ENCODE measurements around the gene RALGDS. TPM values are rescaled to one million over a fixed set of nuclear protein-coding genes. Genes with fewer than 3 reads are reported as not detected.

Gene RALGDS
- total RNA-seq, 1 donor from 2014 or later: 29.2 TPM

GRCh38 chr9:133113949-133114885 lies 6.8 kb downstream of the RALGDS start:
- H3K27ac Mint-ChIP-seq: peak overlapping the region; percentile 66
- peaks cover 62% of the 10 kb centered on the region for H3K4me1 Mint-ChIP-seq
- intact Hi-C loops (cut with micrococcal nuclease): loop anchor here (1.0 to 2.0 kb wide), 2 partner anchors 7 to 19 kb away; partner anchors contain the start of gene RALGDS
- no peaks in the 10 kb centered on the region for H3K9me3 Mint-ChIP-seq
- peak; percentile 51 for ATAC-seq (ENCODE audit: low read depth)
- no peak for TF ChIP-seq CTCF (IDR thresholded peaks at IDR 0.05)
- H3K4me3 Mint-ChIP-seq: peak overlapping the region; percentile 57
- CTCF ChIA-PET: interaction anchor here (1.1 to 22.0 kb wide), 3 partner anchors 10 to 32 kb away, joined by 3 to 369 read pairs (median 4); no protein-coding TSS in a partner anchor
- no peaks in the 10 kb centered on the region for H3K27me3 Mint-ChIP-seq
- H3K36me3 Mint-ChIP-seq (ENCODE audit: low read depth): peaks cover 16% of the 10 kb centered on the region
- DNase-seq: no peak
- POLR2A ChIA-PET: interaction anchor here (0.5 to 8.7 kb wide), 7 partner anchors 8 to 241 kb away, joined by 3 to 89 read pairs (median 7); partner anchors contain the start of genes GTF3C5, MED22 and RPL7A

GRCh38 chr9:133113163-133113948 lies 7.7 kb downstream of the RALGDS start:
- ChIA-PET CTCF (interaction anchor here (1.1 to 22.0 kb wide), 2 partner anchors 20 to 33 kb away, joined by 3 to 369 read pairs; no protein-coding TSS in a partner anchor), POLR2A (interaction anchor here (0.6 to 8.7 kb wide), 4 partner anchors 33 to 1465 kb away, joined by 3 to 89 read pairs (median 4); partner anchors contain the start of gene GTF3C5)
- no peaks in the 10 kb centered on the region for H3K27me3 Mint-ChIP-seq
- peaks cover 56% of the 10 kb centered on the region for H3K4me1 Mint-ChIP-seq
- intact Hi-C loops (cut with micrococcal nuclease): loop anchor here (1.0 kb wide), 1 partner anchor 8 kb away; the partner anchor contains the start of gene RALGDS
- TF ChIP-seq CTCF (IDR thresholded peaks at IDR 0.05): no peak
- no peaks in the 10 kb centered on the region for H3K9me3 Mint-ChIP-seq
- ATAC-seq (ENCODE audit: low read depth) (no peak), DNase-seq (no peak)
- peak overlapping the region; percentile 63 for H3K27ac Mint-ChIP-seq
- H3K36me3 Mint-ChIP-seq (ENCODE audit: low read depth): peaks cover 18% of the 10 kb centered on the region
- H3K4me3 Mint-ChIP-seq: peak overlapping the region; percentile 48

- peaks cover 55% of the 10 kb centered on the region for H3K4me1 Mint-ChIP-seq
- DNase-seq: peak; percentile 53
- H3K4me3 Mint-ChIP-seq: peak overlapping the region; percentile 35
- peak; percentile 40 for ATAC-seq (ENCODE audit: low read depth)
- H3K27me3 Mint-ChIP-seq: no peaks in the 10 kb centered on the region
- TF ChIP-seq CTCF (IDR thresholded peaks at IDR 0.05): no peak
- ChIA-PET POLR2A (interaction anchor here (0.7 to 8.7 kb wide), 2 partner anchors 33 to 1464 kb away, joined by 4 to 89 read pairs; no protein-coding TSS in a partner anchor), CTCF (interaction anchor here (22.0 kb wide), 1 partner anchor 34 kb away, joined by 369 read pairs; no protein-coding TSS in a partner anchor)
- peaks cover 20% of the 10 kb centered on the region for H3K36me3 Mint-ChIP-seq (ENCODE audit: low read depth)
- no peaks in the 10 kb centered on the region for H3K9me3 Mint-ChIP-seq
- H3K27ac Mint-ChIP-seq: peak overlapping the region; percentile 56
- intact Hi-C loops (cut with micrococcal nuclease): loop anchor here (1.0 kb wide), 1 partner anchor 9 kb away; the partner anchor contains the start of gene RALGDS
Observed at GRCh38 chr9:133112663-133113026, 8.4 kb downstream of the RALGDS start.

GRCh38 chr9:133111808-133112662 lies 9.0 kb downstream of the RALGDS start:
- POLR2A ChIA-PET: interaction anchor here (0.7 to 8.7 kb wide), 2 partner anchors 34 to 1463 kb away, joined by 4 to 89 read pairs; no protein-coding TSS in a partner anchor
- Mint-ChIP-seq H3K4me1 (peaks cover 51% of the 10 kb centered on the region), H3K27ac (no peak overlapping the region), H3K36me3 (ENCODE audit: low read depth) (peaks cover 24% of the 10 kb centered on the region), H3K9me3 (no peaks in the 10 kb centered on the region), H3K4me3 (peak overlapping the region; percentile 35), H3K27me3 (no peaks in the 10 kb centered on the region)
- DNase-seq: no peak
- intact Hi-C loops (cut with micrococcal nuclease): no loop called here
- no peak for TF ChIP-seq CTCF (IDR thresholded peaks at IDR 0.05)
- no peak for ATAC-seq (ENCODE audit: low read depth)
- CTCF ChIA-PET: interaction anchor here (22.0 kb wide), 1 partner anchor 34 kb away, joined by 369 read pairs; no protein-coding TSS in a partner anchor
